HepG2 (cell line): Measurements from ENCODE around the gene TAF1A. TPM values are rescaled to one million over a fixed set of nuclear protein-coding genes. Genes with fewer than 3 reads are reported as not detected.

Experiments used
- CBX1 ChIP-seq: IDR thresholded peaks from one replicate; pipeline ENCODE4 v1.6.1; 2016; ENCODE audit warnings: antibody characterized with exemption, low read depth
- GFI1 ChIP-seq: sonication (generic); formaldehyde crosslinking; IDR thresholded peaks from 2 replicates; pipeline ENCODE4 v1.5.0; 2020; ENCODE audit warnings: missing genetic modification reagents, mild to moderate bottlenecking, borderline replicate concordance
- NFKBIZ ChIP-seq: IDR thresholded peaks from 2 replicates; pipeline ENCODE4 v1.6.1; 2018; ENCODE audit warnings: missing genetic modification reagents, missing compliant biosample characterization
- ZNF234 ChIP-seq: sonication (generic); formaldehyde crosslinking; conservative IDR thresholded peaks from 2 replicates; pipeline ENCODE4 v1.5.1; 2020; ENCODE audit warnings: mild to moderate bottlenecking, missing genetic modification reagents
- ZNF558 ChIP-seq: sonication (generic); formaldehyde crosslinking; IDR thresholded peaks from 2 replicates; pipeline ENCODE4 v1.9.0; 2022; ENCODE audit warnings: mild to moderate bottlenecking, missing genetic modification reagents, borderline replicate concordance
- ZNF567 ChIP-seq: sonication (generic); formaldehyde crosslinking; IDR thresholded peaks from 2 replicates; pipeline ENCODE4 v1.8.1; 2023; ENCODE audit warnings: mild to moderate bottlenecking, missing genetic modification reagents, borderline replicate concordance
- polyA plus RNA-seq, 8 experiments: library from polyadenylated mRNA; depleted of rRNA in 3 of 8; stranded (reverse) in 7 of 8; unstranded in 1 of 8; fragments of >200 nt; fragmentation: Illumina TruSeq in 4 of 8; extraction: Trizol in 4 of 8; gene quantifications; 2 replicates each; pipeline versions ENCODE4 v1.2.1 to v1.2.3, GENCODE V29; 2011 to 2016; ENCODE audit warnings: low read depth in 4 of 8, missing spikeins in 1 of 8, mixed read lengths in 1 of 8; ENCODE audit not compliant: insufficient read depth in 1 of 8
- total RNA-seq, 5 experiments: library from RNA; depleted of rRNA; stranded (reverse); fragments of >200 nt; fragmentation: Illumina TruSeq; extraction: Trizol; gene quantifications; 2 replicates each; pipeline ENCODE4 v1.2.3, GENCODE V29; 2016; ENCODE audit warnings: low read depth in 1 of 5
- TF ChIP-seq, protein P1 (sequence below): sonication (generic); formaldehyde crosslinking; IDR thresholded peaks from 2 replicates; pipeline ENCODE4 v1.4.0; 2020; ENCODE audit warnings: mild to moderate bottlenecking, missing genetic modification reagents
- TF ChIP-seq, protein P2 (sequence below): sonication (generic); formaldehyde crosslinking; IDR thresholded peaks from 2 replicates; pipeline ENCODE4 v1.5.0; 2020; ENCODE audit warnings: missing genetic modification reagents, mild to moderate bottlenecking, borderline replicate concordance
- TF ChIP-seq, protein P3 (sequence below): IDR thresholded peaks from 2 replicates; pipeline ENCODE4 v1.6.1; 2012; ENCODE audit warnings: low read length, improper control_type of control experiment

TAF1A gene
- total and polyA plus RNA-seq, 2 of the 13 experiments (the other 11 are each of a cell fraction or from before 2014, with no cell fraction given): 3.3 to 10.7 TPM

DNA sequence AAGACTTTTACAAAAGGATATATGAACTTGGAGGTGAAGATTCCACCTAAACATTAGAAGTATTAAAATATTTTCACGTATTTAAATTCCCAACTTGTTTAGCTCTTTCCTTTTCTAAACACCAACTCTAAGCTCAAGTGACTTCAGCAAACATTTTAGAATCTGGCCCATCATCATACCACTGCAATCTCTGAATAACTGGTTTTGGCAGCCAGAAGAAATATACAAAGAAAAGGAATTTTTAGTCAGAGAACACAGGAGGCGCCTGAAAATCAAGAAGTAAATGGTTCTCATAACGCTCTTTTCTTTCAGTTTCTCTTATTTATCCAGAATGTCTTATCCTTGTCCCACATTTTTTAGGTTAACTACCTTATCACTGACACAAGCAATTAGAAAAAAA, 10.4 kb downstream of the TAF1A start (continued):
- TF ChIP-seq, protein P1, sequence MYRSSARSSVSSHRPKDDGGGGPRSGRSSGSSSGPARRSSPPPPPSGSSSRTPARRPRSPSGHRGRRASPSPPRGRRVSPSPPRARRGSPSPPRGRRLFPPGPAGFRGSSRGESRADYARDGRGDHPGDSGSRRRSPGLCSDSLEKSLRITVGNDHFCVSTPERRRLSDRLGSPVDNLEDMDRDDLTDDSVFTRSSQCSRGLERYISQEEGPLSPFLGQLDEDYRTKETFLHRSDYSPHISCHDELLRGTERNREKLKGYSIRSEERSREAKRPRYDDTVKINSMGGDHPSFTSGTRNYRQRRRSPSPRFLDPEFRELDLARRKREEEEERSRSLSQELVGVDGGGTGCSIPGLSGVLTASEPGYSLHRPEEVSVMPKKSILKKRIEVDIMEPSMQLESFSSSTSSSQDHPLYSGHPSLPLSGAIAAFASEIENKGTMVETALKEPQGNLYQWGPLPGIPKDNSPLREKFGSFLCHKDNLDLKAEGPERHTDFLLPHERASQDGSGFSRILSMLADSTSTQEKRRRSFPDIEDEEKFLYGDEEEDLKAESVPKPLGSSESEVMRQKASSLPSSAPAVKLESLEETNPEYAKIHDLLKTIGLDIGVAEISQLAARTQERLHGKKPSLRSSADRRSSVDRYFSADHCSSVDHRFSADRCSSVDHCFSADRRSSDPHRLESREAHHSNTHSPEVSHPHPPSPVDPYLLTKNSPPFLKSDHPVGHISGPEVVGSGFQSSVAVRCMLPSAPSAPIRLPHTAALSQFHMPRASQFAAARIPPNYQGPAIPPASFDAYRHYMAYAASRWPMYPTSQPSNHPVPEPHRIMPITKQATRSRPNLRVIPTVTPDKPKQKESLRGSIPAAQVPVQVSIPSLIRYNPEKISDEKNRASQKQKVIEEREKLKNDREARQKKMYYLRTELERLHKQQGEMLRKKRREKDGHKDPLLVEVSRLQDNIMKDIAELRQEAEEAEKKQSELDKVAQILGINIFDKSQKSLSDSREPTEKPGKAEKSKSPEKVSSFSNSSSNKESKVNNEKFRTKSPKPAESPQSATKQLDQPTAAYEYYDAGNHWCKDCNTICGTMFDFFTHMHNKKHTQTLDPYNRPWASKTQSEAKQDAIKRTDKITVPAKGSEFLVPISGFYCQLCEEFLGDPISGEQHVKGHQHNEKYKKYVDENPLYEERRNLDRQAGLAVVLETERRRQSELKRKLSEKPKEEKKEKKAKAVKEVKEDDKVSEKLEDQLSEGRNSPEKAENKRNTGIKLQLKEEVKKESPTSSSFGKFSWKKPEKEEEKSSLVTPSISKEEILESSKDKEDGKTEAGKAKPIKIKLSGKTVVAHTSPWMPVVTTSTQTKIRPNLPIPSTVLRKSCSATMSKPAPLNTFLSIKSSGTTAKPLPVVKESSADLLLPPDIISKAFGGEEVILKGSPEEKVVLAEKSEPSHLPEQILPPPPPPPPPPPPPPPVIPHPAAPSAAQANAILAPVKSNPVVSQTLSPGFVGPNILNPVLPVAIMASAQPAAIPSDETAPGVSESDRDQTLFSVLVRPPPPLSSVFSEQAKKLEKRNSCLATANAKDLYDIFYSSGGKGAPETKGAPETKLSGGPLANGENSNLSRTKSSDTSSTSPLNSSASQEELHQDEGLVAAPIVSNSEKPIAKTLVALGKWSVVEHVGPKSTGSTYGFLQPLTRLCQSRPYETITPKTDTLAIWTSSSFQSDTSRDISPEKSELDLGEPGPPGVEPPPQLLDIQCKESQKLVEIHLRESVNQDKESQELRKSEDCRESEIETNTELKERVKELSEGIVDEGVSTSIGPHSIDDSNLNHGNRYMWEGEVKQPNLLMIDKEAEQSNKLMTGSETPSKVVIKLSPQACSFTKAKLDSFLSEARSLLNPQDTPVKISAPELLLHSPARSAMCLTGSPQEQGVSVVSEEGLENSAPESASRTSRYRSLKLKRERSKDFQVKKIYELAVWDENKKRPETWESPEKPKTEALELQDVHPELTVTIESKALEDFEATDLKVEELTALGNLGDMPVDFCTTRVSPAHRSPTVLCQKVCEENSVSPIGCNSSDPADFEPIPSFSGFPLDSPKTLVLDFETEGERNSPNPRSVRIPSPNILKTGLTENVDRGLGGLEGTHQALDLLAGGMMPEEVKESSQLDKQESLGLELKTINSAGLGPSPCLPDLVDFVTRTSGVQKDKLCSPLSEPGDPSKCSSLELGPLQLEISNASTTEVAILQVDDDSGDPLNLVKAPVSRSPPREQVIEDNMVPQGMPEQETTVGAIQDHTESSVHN (CRISPR knock-in tag): no peak
- TF ChIP-seq, protein P2, sequence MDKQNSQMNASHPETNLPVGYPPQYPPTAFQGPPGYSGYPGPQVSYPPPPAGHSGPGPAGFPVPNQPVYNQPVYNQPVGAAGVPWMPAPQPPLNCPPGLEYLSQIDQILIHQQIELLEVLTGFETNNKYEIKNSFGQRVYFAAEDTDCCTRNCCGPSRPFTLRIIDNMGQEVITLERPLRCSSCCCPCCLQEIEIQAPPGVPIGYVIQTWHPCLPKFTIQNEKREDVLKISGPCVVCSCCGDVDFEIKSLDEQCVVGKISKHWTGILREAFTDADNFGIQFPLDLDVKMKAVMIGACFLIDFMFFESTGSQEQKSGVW (CRISPR knock-in tag): no peak
- no peak for TF ChIP-seq ZNF558 (CRISPR knock-in tag)
- no peak for TF ChIP-seq NFKBIZ (CRISPR knock-in tag)
- no peak for TF ChIP-seq GFI1
- TF ChIP-seq ZNF567: no peak
- TF ChIP-seq CBX1: no peak
- no peak for TF ChIP-seq ZNF234 (CRISPR knock-in tag)
- TF ChIP-seq, protein P3, sequence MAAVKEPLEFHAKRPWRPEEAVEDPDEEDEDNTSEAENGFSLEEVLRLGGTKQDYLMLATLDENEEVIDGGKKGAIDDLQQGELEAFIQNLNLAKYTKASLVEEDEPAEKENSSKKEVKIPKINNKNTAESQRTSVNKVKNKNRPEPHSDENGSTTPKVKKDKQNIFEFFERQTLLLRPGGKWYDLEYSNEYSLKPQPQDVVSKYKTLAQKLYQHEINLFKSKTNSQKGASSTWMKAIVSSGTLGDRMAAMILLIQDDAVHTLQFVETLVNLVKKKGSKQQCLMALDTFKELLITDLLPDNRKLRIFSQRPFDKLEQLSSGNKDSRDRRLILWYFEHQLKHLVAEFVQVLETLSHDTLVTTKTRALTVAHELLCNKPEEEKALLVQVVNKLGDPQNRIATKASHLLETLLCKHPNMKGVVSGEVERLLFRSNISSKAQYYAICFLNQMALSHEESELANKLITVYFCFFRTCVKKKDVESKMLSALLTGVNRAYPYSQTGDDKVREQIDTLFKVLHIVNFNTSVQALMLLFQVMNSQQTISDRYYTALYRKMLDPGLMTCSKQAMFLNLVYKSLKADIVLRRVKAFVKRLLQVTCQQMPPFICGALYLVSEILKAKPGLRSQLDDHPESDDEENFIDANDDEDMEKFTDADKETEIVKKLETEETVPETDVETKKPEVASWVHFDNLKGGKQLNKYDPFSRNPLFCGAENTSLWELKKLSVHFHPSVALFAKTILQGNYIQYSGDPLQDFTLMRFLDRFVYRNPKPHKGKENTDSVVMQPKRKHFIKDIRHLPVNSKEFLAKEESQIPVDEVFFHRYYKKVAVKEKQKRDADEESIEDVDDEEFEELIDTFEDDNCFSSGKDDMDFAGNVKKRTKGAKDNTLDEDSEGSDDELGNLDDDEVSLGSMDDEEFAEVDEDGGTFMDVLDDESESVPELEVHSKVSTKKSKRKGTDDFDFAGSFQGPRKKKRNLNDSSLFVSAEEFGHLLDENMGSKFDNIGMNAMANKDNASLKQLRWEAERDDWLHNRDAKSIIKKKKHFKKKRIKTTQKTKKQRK: no peak
